Neural cell (in vitro differentiated cells): ENCODE data around the gene NRXN2. TPM values are rescaled to one million over a fixed set of nuclear protein-coding genes. Genes with fewer than 3 reads are reported as not detected.

Experiments
- H2AFZ ChIP-seq: fragments of 200-600, 300-800 bp; sonication (generic), shearing (Covaris generic); 2 replicates; pipeline ENCODE4 v1.6.0; 2014; ENCODE audit warnings: low read depth, mild to moderate bottlenecking, antibody characterized with exemption, low read length, moderate library complexity
- H3F3A ChIP-seq: fragments of 200-600 bp; shearing (Covaris generic); 2 replicates; pipeline ENCODE4 v1.6.1; 2016; ENCODE audit warnings: mild to moderate bottlenecking, moderate library complexity, mixed read lengths, antibody characterized with exemption, low read length; ENCODE audit not compliant: insufficient read depth, poor library complexity, severe bottlenecking
- H3K27ac ChIP-seq: fragments of 200-600, 300-800 bp; sonication (generic), shearing (Covaris generic); 2 replicates; pipeline ENCODE4 v1.5.1; 2014; ENCODE audit warnings: mild to moderate bottlenecking, low read length, moderate library complexity
- H3K27me3 ChIP-seq: fragments of 300-800, 200-600 bp; sonication (generic), shearing (Covaris generic); 2 replicates; pipeline ENCODE4 v1.6.0; 2014; ENCODE audit warnings: mild to moderate bottlenecking, low read depth, low read length, moderate library complexity; ENCODE audit not compliant: insufficient read depth
- H3K36me3 ChIP-seq: fragments of 300-800, 200-600 bp; sonication (generic), shearing (Covaris generic); 2 replicates; pipeline ENCODE4 v1.5.1; 2014; ENCODE audit warnings: mild to moderate bottlenecking, antibody characterized with exemption, low read length, moderate library complexity; ENCODE audit not compliant: insufficient read depth
- H3K4me2 ChIP-seq: fragments of 300-800, 200-600 bp; sonication (generic), shearing (Covaris generic); 2 replicates; pipeline ENCODE4 v1.6.0; 2014; ENCODE audit warnings: mild to moderate bottlenecking, low read length
- H3K4me3 ChIP-seq: fragments of 300-800, 200-600 bp; sonication (generic), shearing (Covaris generic); 2 replicates; pipeline ENCODE4 v1.5.1; 2014; ENCODE audit warnings: mild to moderate bottlenecking, low read length, moderate library complexity
- H3K79me2 ChIP-seq: fragments of 200-600 bp; shearing (Covaris generic); replicated peaks from 2 replicates; pipeline ENCODE4 v1.6.0; 2014; ENCODE audit warnings: mild to moderate bottlenecking, low read length, moderate library complexity; ENCODE audit not compliant: insufficient read depth
- H3K9ac ChIP-seq: fragments of 300-800, 200-600 bp; sonication (generic), shearing (Covaris generic); 2 replicates; pipeline ENCODE4 v1.6.1; 2016; ENCODE audit warnings: mild to moderate bottlenecking, low read length, mixed read lengths
- H3K9me2 ChIP-seq: fragments of 200-600 bp; shearing (Covaris generic); 2 replicates; pipeline ENCODE4 v1.6.1; 2016; ENCODE audit warnings: mild to moderate bottlenecking, low read length, mixed read lengths; ENCODE audit not compliant: insufficient read depth
- H3K9me3 ChIP-seq: fragments of 200-600, 300-800 bp; sonication (generic), shearing (Covaris generic); 2 replicates; pipeline ENCODE4 v1.6.1; 2016; ENCODE audit warnings: mild to moderate bottlenecking, mixed run types, low read length, moderate library complexity, mixed read lengths
- H4K20me1 ChIP-seq: fragments of 200-600 bp; shearing (Covaris generic); 2 replicates; pipeline ENCODE4 v1.6.1; 2016; ENCODE audit warnings: mild to moderate bottlenecking, mixed run types; ENCODE audit not compliant: insufficient read depth
- CTCF ChIP-seq: fragments of 450-650 bp; IDR thresholded peaks from 2 replicates; pipeline ENCODE4 v1.5.1; 2014; ENCODE audit warnings: antibody characterized with exemption, mild to moderate bottlenecking, moderate library complexity; ENCODE audit not compliant: poor library complexity, severe bottlenecking
- EP300 ChIP-seq: fragments of 450-650 bp; conservative IDR thresholded peaks from 2 replicates; pipeline ENCODE4 v1.6.1; 2014; ENCODE audit warnings: antibody characterized with exemption, mild to moderate bottlenecking, moderate library complexity; ENCODE audit not compliant: poor library complexity, severe bottlenecking
- EZH2 ChIP-seq: fragments of 200-600, 300-800 bp; shearing (Covaris generic), sonication (generic); IDR thresholded peaks from 2 replicates; pipeline ENCODE4 v1.6.1; 2014; ENCODE audit warnings: antibody characterized with exemption, low read length, borderline replicate concordance, mild to moderate bottlenecking; ENCODE audit not compliant: insufficient read depth, poor library complexity, severe bottlenecking
- MXI1 ChIP-seq: fragments of 450-650 bp; conservative IDR thresholded peaks from 2 replicates; pipeline ENCODE4 v1.6.1; 2014; ENCODE audit warnings: antibody characterized with exemption, mild to moderate bottlenecking; ENCODE audit not compliant: poor library complexity, severe bottlenecking
- POLR2AphosphoS5 ChIP-seq: IDR thresholded peaks from 2 replicates; pipeline ENCODE4 v1.6.1; 2012
- RAD21 ChIP-seq: fragments of 450-650 bp; conservative IDR thresholded peaks from 2 replicates; pipeline ENCODE4 v1.6.1; 2014; ENCODE audit warnings: antibody characterized with exemption, mild to moderate bottlenecking, moderate library complexity
- REST ChIP-seq: IDR thresholded peaks from 2 replicates; pipeline ENCODE4 v1.6.1; 2012; ENCODE audit warnings: borderline replicate concordance
- SMC3 ChIP-seq: fragments of 450-650 bp; conservative IDR thresholded peaks from 2 replicates; pipeline ENCODE4 v1.6.1; 2014; ENCODE audit warnings: antibody characterized with exemption, mild to moderate bottlenecking, moderate library complexity; ENCODE audit not compliant: poor library complexity
- TAF1 ChIP-seq: IDR thresholded peaks from 2 replicates; pipeline ENCODE4 v1.6.1; 2012; ENCODE audit warnings: low read depth
- polyA plus RNA-seq: library from polyadenylated mRNA; depleted of rRNA; stranded (reverse); fragments of >200 nt; gene quantifications from 2 replicates; pipeline ENCODE4 v1.2.3, GENCODE V29; 2014

The NRXN2 gene
- polyA plus RNA-seq, 1 donor from 2014 or later = 68.0 TPM

GRCh38 chr11:64697663-64698375 is 25.2 kb downstream of the NRXN2 start:
- Histone ChIP-seq H3K27ac (no peak overlapping the region), H3K9ac (no peak overlapping the region), H3K27me3 (no peaks in the 10 kb centered on the region)

GRCh38 chr11:64696045-64696444 is 27.0 kb downstream of the NRXN2 start:
- Histone ChIP-seq H3F3A (no peaks in the 10 kb centered on the region), H3K27me3 (no peaks in the 10 kb centered on the region), H4K20me1 (no peaks in the 10 kb centered on the region), H3K9ac (no peak overlapping the region), H3K4me2 (no peak overlapping the region), H2AFZ (no peak overlapping the region), H3K9me2 (no peaks in the 10 kb centered on the region), H3K79me2 (peaks cover 36% of the 10 kb centered on the region), H3K27ac (peak overlapping the region; percentile 28), H3K36me3 (no peaks in the 10 kb centered on the region), H3K4me3 (no peak overlapping the region), H3K9me3 (no peaks in the 10 kb centered on the region)
- TF ChIP-seq SMC3 = no peak
- TF ChIP-seq EP300 = no peak
- no peak for TF ChIP-seq CTCF
- TF ChIP-seq RAD21 = no peak
- TF ChIP-seq TAF1 = no peak
- no peak for TF ChIP-seq MXI1

More at GRCh38 chr11:64697663-64698375, 25.2 kb downstream of the NRXN2 start:
- Histone ChIP-seq H4K20me1 (no peaks in the 10 kb centered on the region), H3K9me2 (no peaks in the 10 kb centered on the region), H3K4me3 (no peak overlapping the region), H3K79me2 (peaks cover 40% of the 10 kb centered on the region), H3K9me3 (no peaks in the 10 kb centered on the region), H2AFZ (no peak overlapping the region), H3K4me2 (no peak overlapping the region), H3K36me3 (no peaks in the 10 kb centered on the region), H3F3A (no peaks in the 10 kb centered on the region)
- TF ChIP-seq RAD21 (no peak), POLR2AphosphoS5 (no peak), SMC3 (no peak), TAF1 (no peak), REST (no peak), CTCF (no peak), EZH2 (no peak), EP300 (no peak), MXI1 (no peak)
